NB4 (cell line): ENCODE results near the gene RPS6KA6.

ENCODE experiments used
- DNase-seq: peaks from one replicate; pipeline ENCODE4 v3.0.0; 2010; ENCODE audit warnings: low read depth
- H3K4me3 ChIP-seq: one replicate; pipeline ENCODE4 v1.5.1; 2011; ENCODE audit warnings: mild to moderate bottlenecking, low read depth, low read length, moderate library complexity
- MYC ChIP-seq: IDR thresholded peaks from 2 replicates; pipeline ENCODE4 v1.6.1; 2011; ENCODE audit warnings: low read depth, low read length
- POLR2A ChIP-seq: IDR thresholded peaks from 2 replicates; pipeline ENCODE4 v1.6.1; 2011; ENCODE audit warnings: mild to moderate bottlenecking; ENCODE audit not compliant: insufficient read length; ENCODE audit errors: extremely low read depth
- TF ChIP-seq, protein P1 (sequence below): IDR thresholded peaks from one replicate; pipeline ENCODE4 v1.5.1; 2012; ENCODE audit warnings: low read depth, low read length
- TF ChIP-seq, protein P2 (sequence below): IDR thresholded peaks from 2 replicates; pipeline ENCODE4 v1.6.1; 2011; ENCODE audit warnings: low read depth, low read length

The RPS6KA6 gene

DNA sequence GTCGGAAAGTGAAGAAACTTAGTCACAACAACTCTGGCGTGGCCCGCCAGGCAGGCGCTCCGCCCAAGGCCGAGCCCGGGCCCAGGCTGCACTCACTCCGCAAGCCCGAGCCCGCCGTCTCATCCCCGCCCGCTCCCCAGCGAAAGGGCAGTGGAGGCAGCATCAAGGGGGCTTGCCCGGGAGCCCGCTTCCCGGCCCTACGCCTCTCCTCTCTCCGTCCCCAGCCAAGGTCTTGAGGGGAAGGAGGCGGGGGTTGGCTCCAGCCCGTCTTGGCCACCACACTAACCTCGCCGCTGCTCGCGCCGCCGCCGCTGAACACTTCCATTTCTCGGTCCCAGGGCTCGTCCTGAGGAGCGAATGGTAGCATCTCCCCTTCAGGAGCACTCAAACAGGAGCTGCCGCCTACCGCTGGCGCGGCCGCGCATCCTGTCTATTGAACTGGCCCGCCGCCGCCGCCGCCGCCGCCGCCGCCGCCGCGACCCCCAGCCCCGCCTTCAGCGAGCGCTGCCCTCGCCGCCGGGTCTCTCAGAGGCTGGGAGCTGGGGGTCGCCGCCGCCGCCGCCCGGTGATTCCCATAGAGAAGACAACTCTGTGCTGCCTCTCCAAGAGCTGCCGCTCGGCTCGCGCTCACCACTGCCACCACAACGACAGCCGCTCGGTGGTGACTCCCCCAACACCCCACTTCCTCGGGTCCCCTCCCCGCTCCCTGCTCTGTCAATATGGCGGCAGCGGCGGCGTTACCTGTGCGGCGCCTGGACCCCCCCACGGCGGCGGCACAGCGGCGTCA lies at the start of gene RPS6KA6:
RPS6KA6 (minus strand) TSS at position 667 of the 787 bp plus-strand sequence; CDS start at position 367, 300 bp downstream.
- TF ChIP-seq MYC, result no peak
- no peak for TF ChIP-seq POLR2A
- TF ChIP-seq, protein P1, sequence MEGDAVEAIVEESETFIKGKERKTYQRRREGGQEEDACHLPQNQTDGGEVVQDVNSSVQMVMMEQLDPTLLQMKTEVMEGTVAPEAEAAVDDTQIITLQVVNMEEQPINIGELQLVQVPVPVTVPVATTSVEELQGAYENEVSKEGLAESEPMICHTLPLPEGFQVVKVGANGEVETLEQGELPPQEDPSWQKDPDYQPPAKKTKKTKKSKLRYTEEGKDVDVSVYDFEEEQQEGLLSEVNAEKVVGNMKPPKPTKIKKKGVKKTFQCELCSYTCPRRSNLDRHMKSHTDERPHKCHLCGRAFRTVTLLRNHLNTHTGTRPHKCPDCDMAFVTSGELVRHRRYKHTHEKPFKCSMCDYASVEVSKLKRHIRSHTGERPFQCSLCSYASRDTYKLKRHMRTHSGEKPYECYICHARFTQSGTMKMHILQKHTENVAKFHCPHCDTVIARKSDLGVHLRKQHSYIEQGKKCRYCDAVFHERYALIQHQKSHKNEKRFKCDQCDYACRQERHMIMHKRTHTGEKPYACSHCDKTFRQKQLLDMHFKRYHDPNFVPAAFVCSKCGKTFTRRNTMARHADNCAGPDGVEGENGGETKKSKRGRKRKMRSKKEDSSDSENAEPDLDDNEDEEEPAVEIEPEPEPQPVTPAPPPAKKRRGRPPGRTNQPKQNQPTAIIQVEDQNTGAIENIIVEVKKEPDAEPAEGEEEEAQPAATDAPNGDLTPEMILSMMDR, result no peak
- TF ChIP-seq, protein P2, sequence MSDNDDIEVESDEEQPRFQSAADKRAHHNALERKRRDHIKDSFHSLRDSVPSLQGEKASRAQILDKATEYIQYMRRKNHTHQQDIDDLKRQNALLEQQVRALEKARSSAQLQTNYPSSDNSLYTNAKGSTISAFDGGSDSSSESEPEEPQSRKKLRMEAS, result no peak
- DNase-seq, result no peak
- no peak within 1 kb of the TSS for H3K4me3 ChIP-seq

DNA sequence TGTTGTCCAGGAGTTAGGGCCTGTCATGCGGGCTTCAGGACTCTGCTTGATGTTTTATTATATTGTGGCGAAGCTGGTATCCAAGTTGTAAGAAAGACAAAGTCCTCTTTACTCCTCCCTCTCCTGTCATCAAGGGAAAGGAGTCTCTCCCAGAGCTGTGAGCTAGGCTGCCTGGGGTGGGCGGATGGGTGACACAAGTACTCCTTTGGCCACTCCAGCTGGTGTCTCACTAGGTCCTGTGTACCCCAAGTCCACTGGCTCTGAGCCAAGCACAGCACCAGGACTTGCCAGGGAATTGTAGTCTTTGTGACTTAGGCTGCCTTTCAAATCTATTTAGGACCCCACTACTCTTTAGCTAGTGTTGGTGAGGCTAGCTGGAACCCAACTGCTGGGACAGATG lies 36.7 kb upstream of the RPS6KA6 start:
- TF ChIP-seq, protein P2, result no peak
- TF ChIP-seq MYC, result no peak
- TF ChIP-seq, protein P1, result no peak
- no peak for TF ChIP-seq POLR2A
- DNase-seq, result no peak
- no peak overlapping the region for H3K4me3 ChIP-seq

DNA sequence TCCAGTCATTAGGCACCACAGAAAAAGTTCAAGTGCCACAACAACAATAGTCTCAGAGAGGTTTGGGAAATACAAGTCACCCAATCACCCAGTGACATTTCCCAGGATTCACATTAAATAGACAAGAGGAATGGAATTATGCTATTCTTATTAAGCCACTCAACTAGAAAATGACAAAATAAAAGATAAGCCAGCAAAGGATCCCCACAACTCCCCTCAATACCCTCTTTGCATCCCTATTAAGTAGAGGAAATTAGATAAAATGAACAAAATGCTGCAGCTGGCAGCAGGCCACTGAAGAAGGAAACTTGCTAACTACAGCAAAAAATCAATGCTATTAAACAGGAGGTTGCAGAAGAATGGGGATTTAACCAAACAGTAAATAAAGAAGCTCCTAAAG lies 35.3 kb upstream of the RPS6KA6 start:
- no peak for DNase-seq
- TF ChIP-seq, protein P1, result no peak
- TF ChIP-seq MYC (no peak), POLR2A (no peak)
- TF ChIP-seq, protein P2, result no peak
- H3K4me3 ChIP-seq, result no peak overlapping the region

DNA sequence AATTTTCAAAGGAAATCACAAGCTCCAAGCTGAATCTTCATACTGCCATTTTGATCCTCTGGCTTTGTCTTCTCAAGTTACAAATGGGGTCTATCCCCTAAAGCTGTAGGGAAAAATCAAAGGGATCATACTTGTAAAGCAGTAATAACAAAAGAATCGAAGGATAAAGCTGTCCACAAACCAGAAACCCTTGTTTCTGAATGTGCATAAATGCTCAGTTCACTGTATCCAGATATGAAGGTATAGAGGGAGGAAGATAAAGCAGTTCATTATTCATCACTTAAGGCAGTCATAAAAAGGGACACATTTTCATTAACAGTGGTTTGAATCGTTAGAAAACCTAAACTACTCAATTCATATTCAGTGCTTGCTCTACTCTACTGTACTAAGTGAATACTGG lies 33.2 kb upstream of the RPS6KA6 start:
- no peak overlapping the region for H3K4me3 ChIP-seq
- DNase-seq, result no peak
- TF ChIP-seq, protein P2, result no peak
- no peak for TF ChIP-seq MYC
- TF ChIP-seq POLR2A, result no peak
- TF ChIP-seq, protein P1, result no peak

DNA sequence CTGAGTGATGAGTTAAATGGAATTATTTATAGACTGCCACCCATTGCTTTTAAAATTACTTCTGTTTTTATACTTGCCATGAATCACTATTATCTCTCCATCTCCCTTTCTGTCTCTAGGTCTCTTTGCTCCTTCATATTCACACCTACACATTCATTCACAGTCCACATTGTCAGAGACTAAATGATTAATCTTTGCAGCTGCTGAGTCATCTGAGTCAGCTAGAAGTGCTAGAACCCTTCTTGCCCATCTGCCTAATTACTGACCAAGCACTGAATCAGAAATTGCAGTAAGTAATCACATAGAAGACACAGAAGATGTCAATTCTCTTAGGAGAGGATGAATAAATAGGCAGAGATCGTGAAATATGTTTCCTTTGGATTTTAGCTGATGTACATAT lies 31.6 kb upstream of the RPS6KA6 start:
- DNase-seq, result no peak
- TF ChIP-seq MYC (no peak), POLR2A (no peak)
- TF ChIP-seq, protein P2, result no peak
- TF ChIP-seq, protein P1, result no peak
- H3K4me3 ChIP-seq, result no peak overlapping the region
